Measurements from ENCODE around the gene FZR1. TPM values are rescaled to one million over a fixed set of nuclear protein-coding genes. Genes with fewer than 3 reads are reported as not detected.

The FZR1 gene
- total RNA-seq, 1 donor from 2014 or later: 63.2 TPM

DNA sequence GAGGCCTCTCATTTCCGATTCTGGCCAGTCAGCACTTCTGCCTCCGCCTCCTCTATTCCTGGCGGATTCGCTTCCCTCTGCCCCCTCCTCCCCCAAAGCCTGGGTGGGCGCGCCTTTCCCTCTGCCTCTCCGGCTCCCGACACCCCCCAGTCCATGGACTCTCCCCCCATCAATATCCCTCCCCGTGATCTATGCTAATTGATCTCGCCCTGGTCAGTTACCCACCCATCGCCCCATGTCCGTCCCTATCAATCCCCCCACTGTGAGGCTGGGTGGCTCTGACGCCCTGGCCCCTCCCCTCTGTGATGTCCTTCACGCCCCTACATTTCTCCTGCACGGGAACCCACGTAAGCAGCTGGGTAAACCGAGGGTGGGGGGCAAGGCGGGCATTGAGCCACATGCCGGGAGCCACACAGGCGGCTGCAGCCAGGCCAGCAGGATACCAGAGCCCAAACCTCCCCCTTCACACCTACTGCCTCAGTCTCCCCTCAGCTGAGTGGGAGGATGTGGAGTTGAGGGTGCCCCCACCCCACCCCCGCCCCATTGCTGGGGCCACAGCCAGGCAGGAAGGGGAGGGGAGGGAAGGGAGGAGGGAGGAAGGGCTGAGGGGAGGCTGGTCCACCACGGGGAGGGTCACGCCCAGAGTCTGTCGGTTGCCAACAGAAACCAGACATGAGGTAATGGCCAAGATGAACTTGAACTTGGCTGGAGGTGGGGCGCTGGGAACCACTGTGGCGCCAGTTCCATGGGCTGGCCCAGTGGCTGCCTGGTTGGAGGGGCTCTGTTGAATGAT is 46.8 kb upstream of the FZR1 start:
- H3K9me3 Mint-ChIP-seq: no peaks in the 10 kb centered on the region
- TF ChIP-seq CTCF (conservative IDR thresholded peaks at IDR 0.05): no peak
- peaks cover 5% of the 10 kb centered on the region for H3K36me3 Mint-ChIP-seq
- H3K27ac Mint-ChIP-seq: no peak overlapping the region
- peaks cover 10% of the 10 kb centered on the region for H3K4me1 Mint-ChIP-seq (ENCODE audit: unreplicated experiment)
- no peak for DNase-seq (ENCODE audit: extremely low spot score, unreplicated experiment)
- H3K4me3 Mint-ChIP-seq: peak overlapping the region; percentile 45
- H3K27me3 Mint-ChIP-seq: peaks cover 29% of the 10 kb centered on the region

DNA sequence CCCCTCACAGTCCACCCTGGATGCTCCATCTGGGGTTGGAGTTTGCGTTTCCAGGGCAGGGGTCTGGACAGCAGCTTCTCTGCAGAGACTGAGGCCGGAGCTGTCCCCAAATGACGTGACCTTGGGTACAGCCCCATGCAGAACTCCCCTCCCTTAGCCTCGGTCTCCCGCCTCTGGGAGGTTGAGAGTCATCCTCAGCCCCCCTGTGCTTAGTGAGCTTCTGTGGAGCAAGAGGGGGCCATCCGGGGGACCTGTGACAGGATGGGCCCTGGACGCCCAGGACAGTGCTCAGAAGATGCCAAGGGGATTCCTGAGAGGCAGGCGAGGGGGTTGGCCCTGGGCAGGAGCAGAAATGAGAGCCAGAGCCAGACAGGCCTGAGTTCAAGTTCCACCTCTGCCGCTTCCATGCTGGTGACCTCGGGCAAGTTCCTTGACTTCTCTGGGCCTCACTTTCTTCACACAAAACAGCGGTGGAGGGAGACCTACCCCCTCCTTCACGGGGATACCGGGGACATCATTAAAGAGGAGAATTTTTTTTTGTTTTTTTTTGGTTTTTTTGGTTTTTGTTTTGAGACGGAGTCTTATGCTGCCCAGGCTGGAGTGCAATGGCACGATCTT is 46.0 kb upstream of the FZR1 start:
- no peaks in the 10 kb centered on the region for H3K9me3 Mint-ChIP-seq
- peaks cover 10% of the 10 kb centered on the region for H3K4me1 Mint-ChIP-seq (ENCODE audit: unreplicated experiment)
- TF ChIP-seq CTCF (conservative IDR thresholded peaks at IDR 0.05): no peak
- peaks cover 5% of the 10 kb centered on the region for H3K36me3 Mint-ChIP-seq
- H3K27ac Mint-ChIP-seq: no peak overlapping the region
- no peak overlapping the region for H3K4me3 Mint-ChIP-seq
- peaks cover 33% of the 10 kb centered on the region for H3K27me3 Mint-ChIP-seq
- DNase-seq (ENCODE audit: extremely low spot score, unreplicated experiment): no peak

DNA sequence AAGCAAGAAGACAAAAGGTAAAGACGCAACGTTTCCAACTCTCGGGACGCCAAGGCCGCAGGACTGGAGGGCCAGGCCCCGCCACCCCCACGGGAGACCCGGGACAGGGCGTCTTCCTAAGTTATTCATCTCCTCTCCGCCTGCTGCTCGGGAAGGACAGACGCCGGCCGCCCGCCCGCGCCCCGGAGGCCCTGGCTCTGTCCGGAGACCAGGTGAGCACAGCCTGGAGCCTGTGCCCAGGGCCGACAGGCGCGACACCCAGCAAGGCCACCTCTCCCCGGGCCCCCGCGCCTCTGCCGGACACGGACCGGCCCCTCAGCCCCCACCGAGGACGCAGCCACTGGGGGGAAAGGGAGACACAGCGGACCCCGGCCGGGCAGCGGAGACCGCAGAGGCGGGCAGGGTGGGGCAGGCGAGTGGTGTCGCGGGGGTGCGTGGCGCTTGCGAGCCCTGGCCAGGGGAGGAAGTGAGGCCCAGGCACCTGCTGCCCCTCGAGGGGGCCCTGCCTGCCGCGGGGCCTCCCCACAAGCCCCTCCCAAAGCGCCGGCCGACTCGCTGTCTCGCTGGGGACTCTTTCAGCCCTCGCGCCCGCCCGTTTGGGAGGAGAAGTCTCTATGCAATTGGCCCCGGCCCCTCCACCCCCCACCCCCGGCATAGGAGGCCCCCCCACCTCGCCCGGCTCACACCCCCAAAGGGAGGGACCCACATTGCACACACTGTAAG is 43.0 kb upstream of the FZR1 start:
- H3K27ac Mint-ChIP-seq: peak overlapping the region; percentile 20
- H3K4me1 Mint-ChIP-seq (ENCODE audit: unreplicated experiment): peaks cover 5% of the 10 kb centered on the region
- no peak for DNase-seq (ENCODE audit: extremely low spot score, unreplicated experiment)
- H3K9me3 Mint-ChIP-seq: no peaks in the 10 kb centered on the region
- TF ChIP-seq CTCF (conservative IDR thresholded peaks at IDR 0.05): no peak
- H3K36me3 Mint-ChIP-seq: peaks cover 5% of the 10 kb centered on the region
- peak overlapping the region; percentile 47 for H3K4me3 Mint-ChIP-seq
- H3K27me3 Mint-ChIP-seq: peaks cover 48% of the 10 kb centered on the region

DNA sequence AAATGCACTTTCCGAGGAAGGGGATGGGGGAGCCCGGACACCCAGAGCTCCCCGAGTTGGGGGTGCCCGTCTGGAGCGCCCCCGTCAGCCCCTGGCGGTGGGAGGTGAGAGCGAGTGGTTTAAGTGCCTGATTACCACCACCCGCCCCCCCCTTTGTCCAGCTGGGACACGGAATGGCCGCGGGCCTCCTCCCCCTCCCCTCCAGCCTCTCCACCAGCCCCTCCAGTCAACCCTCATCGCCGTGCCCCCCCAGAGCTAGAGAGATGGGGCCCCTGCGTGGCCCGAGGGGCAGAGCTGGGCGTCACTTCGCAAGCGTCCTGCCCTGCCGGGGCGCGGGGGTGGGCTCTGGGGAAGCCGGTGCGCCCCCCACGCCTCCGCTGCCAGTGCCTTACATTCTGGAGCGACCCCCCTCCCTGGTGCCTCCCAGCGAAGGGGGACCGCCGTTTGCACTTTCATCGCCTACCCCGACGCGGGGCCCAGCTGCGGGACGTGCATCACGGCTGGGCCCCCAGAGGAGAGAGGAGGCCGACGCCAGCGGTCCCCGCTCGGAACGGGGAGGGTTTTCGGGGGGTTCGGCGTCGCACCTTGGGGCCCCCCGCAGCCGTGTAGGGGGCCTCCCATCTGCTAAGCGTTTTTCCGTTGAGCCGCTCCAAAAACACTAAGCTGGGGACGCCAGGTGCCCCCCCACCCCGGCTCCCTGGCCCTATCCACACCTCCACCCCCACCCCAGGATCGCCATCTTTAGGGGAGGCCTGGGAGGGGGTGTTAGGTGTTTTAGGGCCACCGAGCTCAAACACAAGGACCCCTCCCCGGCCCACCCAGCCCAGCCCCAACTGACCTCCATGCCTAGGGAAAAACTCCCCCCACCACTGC is 42.2 kb upstream of the FZR1 start:
- TF ChIP-seq CTCF (conservative IDR thresholded peaks at IDR 0.05): peak; percentile 46
- Mint-ChIP-seq H3K27ac (no peak overlapping the region), H3K4me1 (ENCODE audit: unreplicated experiment) (peaks cover 5% of the 10 kb centered on the region), H3K9me3 (no peaks in the 10 kb centered on the region), H3K36me3 (peaks cover 5% of the 10 kb centered on the region), H3K27me3 (peaks cover 49% of the 10 kb centered on the region), H3K4me3 (no peak overlapping the region)
- no peak for DNase-seq (ENCODE audit: extremely low spot score, unreplicated experiment)

DNA sequence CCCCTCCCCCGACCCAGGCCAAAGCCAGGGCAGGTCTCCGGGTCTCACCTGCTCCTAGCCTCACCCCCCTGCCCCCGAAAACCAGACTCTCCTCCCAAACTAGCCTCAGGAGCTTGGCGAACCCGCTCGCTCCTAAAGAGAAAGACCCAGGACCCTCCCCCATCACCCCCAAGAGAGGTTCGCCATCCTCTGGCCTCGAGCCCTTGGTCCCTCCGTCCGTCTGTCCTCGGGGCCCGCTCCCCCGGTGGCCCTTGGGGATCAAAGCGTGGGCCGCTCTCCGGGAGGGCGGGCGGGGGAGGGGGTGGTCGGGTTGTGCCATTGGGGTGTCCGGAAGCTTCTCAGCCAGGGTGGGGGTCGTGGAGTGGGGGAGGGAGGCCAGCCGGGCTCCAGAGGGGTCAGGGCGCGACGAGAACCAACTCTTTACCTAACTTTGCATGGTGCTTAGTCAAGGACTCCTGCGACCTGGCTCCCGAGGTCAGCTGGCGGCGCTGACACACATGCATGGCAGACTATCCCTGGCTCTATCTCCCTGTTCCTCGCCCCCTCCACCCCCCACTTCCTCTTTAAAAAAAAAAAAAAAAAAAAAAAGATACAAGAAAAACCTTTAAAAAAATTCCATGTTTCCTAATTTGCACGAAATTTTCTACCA is 41.4 kb upstream of the FZR1 start:
- Mint-ChIP-seq H3K4me3 (no peak overlapping the region), H3K4me1 (ENCODE audit: unreplicated experiment) (peaks cover 5% of the 10 kb centered on the region), H3K9me3 (no peaks in the 10 kb centered on the region), H3K36me3 (peaks cover 5% of the 10 kb centered on the region), H3K27me3 (peaks cover 53% of the 10 kb centered on the region), H3K27ac (no peak overlapping the region)
- no peak for TF ChIP-seq CTCF (conservative IDR thresholded peaks at IDR 0.05)
- DNase-seq (ENCODE audit: extremely low spot score, unreplicated experiment): no peak

Measured in type B pancreatic cell (in vitro differentiated cells).